SK-N-MC (cell line): ENCODE measurements around the gene ZNFX1.
A peak's percentile ranks its signal among the peaks of the same experiment; 100 is the strongest.
"Not testable (repeated sequence)": the region's sequence is repeated elsewhere in the genome, so short reads cannot be mapped to it uniquely, and the experiment has no call there.

Experiments
- DNase-seq: peaks from one replicate; pipeline ENCODE4 v3.0.0-alpha.2; 2011; ENCODE audit warnings: low read depth, low spot score
- H3K27ac ChIP-seq: fragments of 200-600 bp; sonication (generic); 2 replicates; pipeline ENCODE4 v1.5.1; 2016; ENCODE audit warnings: mixed run types
- H3K36me3 ChIP-seq: fragments of 200-600 bp; sonication (generic); 2 replicates; pipeline ENCODE4 v1.6.1; 2017; ENCODE audit warnings: antibody characterized with exemption, low read length, mixed read lengths; ENCODE audit not compliant: insufficient read depth
- H3K4me3 ChIP-seq: fragments of 200-600 bp; sonication (generic); 2 replicates; pipeline ENCODE4 v1.5.1; 2016
- H3K9ac ChIP-seq: fragments of 200-600 bp; sonication (generic); 2 replicates; pipeline ENCODE4 v1.8.0; 2017; ENCODE audit warnings: mixed run types, mixed read lengths; ENCODE audit not compliant: insufficient read length
- H3K9me3 ChIP-seq: fragments of 200-600 bp; sonication (generic); 2 replicates; pipeline ENCODE4 v1.6.1; 2017; ENCODE audit warnings: low read depth, mild to moderate bottlenecking, antibody characterized with exemption, low read length, moderate library complexity, mixed read lengths
- EZH2 ChIP-seq: fragments of 200-600 bp; sonication (generic); IDR thresholded peaks from one replicate; pipeline ENCODE4 v1.6.1; 2017; ENCODE audit warnings: antibody characterized with exemption
- FOXP2 ChIP-seq: optimal IDR thresholded peaks from 2 replicates; pipeline ENCODE3; 2011; ENCODE audit warnings: mild to moderate bottlenecking, moderate library complexity; ENCODE audit not compliant: insufficient read depth; ENCODE audit errors: extremely low read length, control extremely low read depth
- POLR2AphosphoS5 ChIP-seq: IDR thresholded peaks from 2 replicates; pipeline ENCODE4 v1.6.1; 2012; ENCODE audit warnings: mild to moderate bottlenecking, low read depth, low read length, borderline replicate concordance

ZNFX1 gene

DNA sequence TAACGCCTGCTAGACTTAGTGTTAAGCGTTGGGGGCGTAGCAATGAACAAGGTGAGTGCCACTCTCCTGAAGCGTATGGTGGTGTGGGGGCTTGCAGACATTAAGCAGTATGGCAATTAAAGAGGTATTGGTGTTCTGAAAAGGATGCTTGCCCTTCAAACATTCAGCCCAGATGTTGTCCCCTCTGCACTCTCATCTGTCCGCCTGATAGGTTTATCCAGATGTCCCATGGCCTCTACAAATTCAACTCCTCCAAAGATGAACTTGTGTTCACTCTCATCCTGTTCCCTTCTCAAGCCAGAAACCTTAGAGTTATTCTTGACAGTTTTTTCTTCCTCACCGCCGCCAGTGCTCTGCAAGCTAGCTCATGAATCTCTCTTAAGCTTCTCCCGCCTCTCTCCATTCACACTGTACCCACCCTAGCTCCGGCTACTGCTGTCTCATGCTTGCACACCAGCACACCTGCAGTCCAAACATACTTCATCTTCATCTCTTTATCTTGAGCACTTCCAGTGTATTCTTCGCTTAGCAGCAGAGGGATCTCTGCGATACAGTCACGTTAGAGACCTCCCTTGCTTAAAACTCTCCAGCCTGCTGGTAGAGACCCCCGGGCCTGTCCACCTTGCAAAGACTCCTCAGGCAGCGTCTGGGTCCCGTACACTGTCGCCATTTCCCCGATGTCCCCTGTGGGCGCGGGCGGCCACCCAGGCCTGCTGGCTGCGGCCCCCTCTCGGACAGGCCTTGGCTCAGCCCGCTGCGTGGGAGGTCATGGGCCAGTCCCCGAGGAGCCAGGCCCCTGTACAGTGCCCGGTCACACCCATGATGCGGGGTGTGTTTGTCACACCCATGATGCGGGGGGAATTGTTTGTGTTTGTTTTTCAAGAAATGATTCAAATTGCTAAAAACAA lies 57.7 kb downstream of the ZNFX1 start:
- Histone ChIP-seq H3K9me3 (no peaks in the 10 kb centered on the region), H3K4me3 (peak overlapping the region; percentile 100), H3K36me3 (peaks cover 35% of the 10 kb centered on the region), H3K9ac (peak overlapping the region; percentile 93), H3K27ac (peak overlapping the region; percentile 45; the same call in 1 of the 2 replicates)
- TF ChIP-seq EZH2 (no peak), POLR2AphosphoS5 (no peak), FOXP2 (no peak)
- no peak for DNase-seq

DNA sequence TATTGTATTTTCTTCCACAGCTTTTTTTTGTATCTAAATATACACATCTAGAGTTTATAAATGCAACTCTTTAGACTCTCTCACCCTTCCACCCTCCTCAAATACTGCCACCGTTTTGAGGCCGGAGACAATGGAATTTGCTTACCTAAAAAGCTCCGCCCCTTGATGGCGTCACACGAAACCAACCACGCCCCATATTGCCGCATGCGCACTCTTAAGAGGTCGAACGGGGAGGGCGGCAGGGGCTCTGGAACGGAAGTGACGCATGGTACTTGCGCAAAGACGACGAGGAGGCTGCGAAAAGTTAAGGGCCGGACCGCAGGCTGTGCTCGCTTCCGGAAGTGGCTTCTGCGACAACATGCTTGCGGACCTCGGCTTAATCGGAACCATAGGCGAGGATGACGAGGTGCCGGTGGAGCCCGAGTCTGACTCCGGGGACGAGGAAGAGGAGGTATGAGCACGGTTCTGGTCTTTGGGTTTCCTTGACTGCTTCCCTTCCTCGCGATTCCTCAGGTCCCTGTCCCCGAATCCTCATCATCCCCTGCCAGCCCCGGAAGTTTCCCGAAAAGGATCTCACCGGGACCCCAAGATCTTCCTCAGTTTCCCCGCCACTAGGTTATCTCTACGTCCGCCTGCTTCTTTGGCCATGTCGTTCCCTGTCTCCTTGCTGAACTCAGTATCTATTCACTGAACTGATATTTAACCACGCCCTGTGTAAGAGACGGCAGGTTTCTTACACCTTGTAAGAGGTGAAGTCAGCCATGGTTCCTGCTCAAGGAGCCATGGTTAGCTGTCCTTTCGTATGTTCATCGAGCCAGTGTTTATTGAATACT lies 58.5 kb downstream of the ZNFX1 start, which contains the start of gene DDX27:
Gene DDX27, plus strand, starts transcription at position 326 of the 833 bp plus-strand sequence. Its CDS starts 33 bp downstream, at position 359.
- Histone ChIP-seq H3K27ac (peak within 1 kb of the TSS; percentile 85), H3K9me3 (no peaks in the 10 kb centered on the region), H3K9ac (peak within 1 kb of the TSS; percentile 93), H3K36me3 (peaks cover 26% of the 10 kb centered on the region; the same call in 1 of the 2 replicates), H3K4me3 (peak within 1 kb of the TSS; percentile 100)
- DNase-seq, result peak; percentile 98
- peak; percentile 89 for TF ChIP-seq FOXP2
- TF ChIP-seq EZH2, result no peak
- TF ChIP-seq POLR2AphosphoS5, result peak; percentile 91

DNA sequence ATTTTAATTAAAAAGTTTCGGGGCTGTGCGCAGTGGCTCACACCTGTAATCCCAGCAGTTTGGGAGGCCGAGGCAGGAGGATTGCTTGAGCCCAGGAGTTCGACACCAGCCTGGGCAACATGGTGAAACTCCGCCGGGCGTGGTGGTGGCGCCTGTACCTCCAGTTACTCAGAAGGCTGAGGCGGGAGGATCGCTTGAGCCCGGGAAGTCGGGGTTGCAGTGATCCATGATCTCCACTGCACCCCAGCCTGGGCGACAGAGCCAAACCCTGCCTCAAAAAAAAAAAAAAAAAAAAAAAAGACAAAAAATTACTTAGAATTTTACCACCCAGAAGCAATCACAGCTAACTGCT lies 59.1 kb downstream of the ZNFX1 start:
- DNase-seq, H3K9me3 ChIP-seq: not testable (repeated sequence)
- Histone ChIP-seq H3K36me3 (peaks cover 21% of the 10 kb centered on the region; the same call in 1 of the 2 replicates), H3K9ac (peak overlapping the region; percentile 78), H3K4me3 (peak overlapping the region; percentile 100), H3K27ac (peak overlapping the region; percentile 85)

DNA sequence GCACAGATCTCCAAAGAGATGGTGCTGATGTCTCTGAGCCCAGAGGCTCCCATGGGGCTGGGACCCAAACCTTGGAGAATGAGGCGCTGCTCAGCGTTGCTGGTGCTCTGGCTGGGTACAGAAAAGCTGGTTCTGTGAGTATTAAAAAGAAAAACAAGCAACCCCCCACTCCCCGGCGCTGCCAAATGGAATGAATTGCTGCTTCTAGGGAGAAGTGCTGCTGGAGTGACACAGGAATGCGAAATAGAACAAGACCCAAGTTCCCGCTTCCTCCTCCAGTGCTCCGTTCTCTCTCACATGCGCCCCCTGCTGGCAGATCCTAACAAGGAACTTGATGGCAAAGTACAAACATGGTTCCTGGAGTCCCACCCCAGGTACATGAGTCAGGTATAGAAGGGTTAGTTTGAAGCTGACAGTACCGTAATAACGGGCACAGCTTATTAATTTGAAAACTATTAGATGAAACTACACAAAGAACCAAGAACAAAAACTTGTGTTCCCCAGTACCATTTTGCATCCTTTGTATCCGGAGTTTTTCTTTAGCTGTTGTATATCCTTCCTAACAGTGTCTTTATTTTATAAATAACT lies 60.8 kb downstream of the ZNFX1 start:
- peak; percentile 91 for DNase-seq

DNA sequence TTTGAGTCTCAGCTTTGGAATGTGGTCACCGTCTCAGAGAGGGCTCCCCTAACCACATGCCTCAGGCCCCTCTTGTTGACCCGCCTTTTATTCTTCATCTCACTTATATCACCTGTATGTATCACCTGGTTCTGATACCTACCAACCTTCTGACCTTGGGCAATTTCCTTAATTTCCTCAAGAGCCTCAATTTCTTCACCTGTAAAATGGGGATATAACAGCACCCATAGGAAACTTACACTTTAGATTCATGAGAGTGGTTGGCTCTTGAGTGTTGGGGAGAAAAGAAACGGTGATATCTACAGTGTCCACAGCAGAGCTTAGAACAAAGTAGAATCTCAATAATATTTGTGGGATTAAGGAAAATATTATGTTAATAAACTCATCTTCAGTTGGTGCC lies 62.6 kb downstream of the ZNFX1 start:
- Histone ChIP-seq H3K9ac (no peak overlapping the region), H3K9me3 (peaks cover 2% of the 10 kb centered on the region; the same call in 1 of the 2 replicates), H3K27ac (no peak overlapping the region), H3K4me3 (no peak overlapping the region), H3K36me3 (no peaks in the 10 kb centered on the region)
- no peak for DNase-seq
- TF ChIP-seq POLR2AphosphoS5 (no peak), EZH2 (no peak), FOXP2 (no peak)

More for the DNA sequence above, 60.8 kb downstream of the ZNFX1 start:
- peak overlapping the region; percentile 68 for H3K4me3 ChIP-seq
- no peak for TF ChIP-seq EZH2
- TF ChIP-seq FOXP2, result no peak
- no peak for TF ChIP-seq POLR2AphosphoS5
- no peak overlapping the region for H3K27ac ChIP-seq
- H3K9me3 ChIP-seq, result no peaks in the 10 kb centered on the region
- no peak overlapping the region for H3K9ac ChIP-seq
- H3K36me3 ChIP-seq, result peaks cover 10% of the 10 kb centered on the region; the same call in 1 of the 2 replicates

DNA sequence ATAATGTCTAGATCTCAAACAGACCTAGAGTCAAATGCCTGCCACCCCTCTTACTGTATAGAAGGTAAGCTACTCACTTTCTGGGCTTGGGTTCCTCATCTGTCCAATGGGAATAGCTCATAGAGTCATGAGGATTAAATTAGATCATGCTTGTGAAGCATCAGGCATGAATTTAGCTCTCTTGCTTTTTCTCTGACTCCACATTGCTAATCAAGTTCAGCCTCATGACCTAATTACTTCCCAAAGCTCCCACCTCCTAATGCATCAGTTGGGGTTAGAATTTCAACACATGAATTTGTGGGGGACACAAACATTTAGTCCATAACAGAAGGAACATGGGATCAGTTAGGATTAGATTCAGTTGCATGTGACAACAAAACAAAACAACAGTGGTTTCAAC lies 63.3 kb downstream of the ZNFX1 start:
- Histone ChIP-seq H3K27ac (no peak overlapping the region), H3K9ac (no peak overlapping the region), H3K9me3 (peaks cover 4% of the 10 kb centered on the region; the same call in 1 of the 2 replicates), H3K36me3 (no peaks in the 10 kb centered on the region), H3K4me3 (no peak overlapping the region)
- DNase-seq, result no peak
- TF ChIP-seq FOXP2, result no peak
- TF ChIP-seq EZH2, result no peak
- TF ChIP-seq POLR2AphosphoS5, result no peak

DNA sequence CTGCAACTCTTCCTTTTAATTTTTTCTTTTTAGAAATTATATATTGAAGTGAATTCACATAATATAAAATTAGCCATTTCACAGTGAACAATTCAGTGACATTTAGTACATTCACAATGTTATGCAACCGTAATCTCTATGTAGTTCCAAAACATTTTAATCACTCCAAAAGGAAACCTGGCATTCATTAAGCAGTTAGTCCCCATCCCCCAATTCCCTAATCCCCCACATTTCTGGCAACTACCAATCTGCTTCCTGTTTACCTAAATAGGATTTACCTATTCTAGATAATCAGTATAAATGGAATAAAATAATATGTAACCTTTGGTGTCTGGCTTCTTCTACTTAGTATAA lies 67.1 kb downstream of the ZNFX1 start:
- TF ChIP-seq FOXP2, result no peak
- no peak for TF ChIP-seq POLR2AphosphoS5
- TF ChIP-seq EZH2, result no peak
- Histone ChIP-seq H3K9ac (no peak overlapping the region), H3K36me3 (no peaks in the 10 kb centered on the region), H3K4me3 (no peak overlapping the region), H3K27ac (no peak overlapping the region), H3K9me3 (peaks cover 4% of the 10 kb centered on the region; the same call in 1 of the 2 replicates)
- no peak for DNase-seq
